Lung (tissue), 12 donors: ENCODE measurements around the gene GAPDH. TPM values are rescaled to one million over a fixed set of nuclear protein-coding genes. Genes with fewer than 3 reads are reported as not detected.

ENCODE experiments used
- ATAC-seq: fragments of 200-7000 bp; cut with Tn5 transposase; one replicate; pipeline ENCODE4 v1.9.1; 2020; ENCODE audit warnings: moderate number of reproducible peaks; ENCODE audit not compliant: insufficient read depth, low FRiP score
- DNase-seq, 3 donors: peaks; one replicate each; pipeline ENCODE4 v3.0.0-alpha.2; 2013 to 2017
- H3K27ac ChIP-seq, 2 donors: one replicate each; pipeline ENCODE4 v1.5.1; 2013; ENCODE audit warnings: mild to moderate bottlenecking in 2 of 2, moderate library complexity in 2 of 2, control low read depth in 1 of 2, inconsistent platforms in 1 of 2, low read depth in 1 of 2, low read length in 1 of 2
- H3K27me3 ChIP-seq, 3 donors: one replicate each; pipeline ENCODE4 v1.5.1; 2013; ENCODE audit warnings: low read length in 2 of 3; ENCODE audit not compliant: control insufficient read depth in 3 of 3, insufficient read depth in 3 of 3
- H3K36me3 ChIP-seq, 4 donors: one replicate each; pipeline ENCODE4 v1.5.1; 2013; ENCODE audit warnings: low read length in 4 of 4, mild to moderate bottlenecking in 1 of 4, moderate library complexity in 1 of 4; ENCODE audit not compliant: control insufficient read depth in 4 of 4, insufficient read depth in 4 of 4
- H3K4me1 ChIP-seq, 5 donors: one replicate each; pipeline ENCODE4 v1.5.1; 2013; ENCODE audit warnings: low read length in 5 of 5, mild to moderate bottlenecking in 2 of 5, moderate library complexity in 1 of 5; ENCODE audit not compliant: control insufficient read depth in 5 of 5, insufficient read depth in 5 of 5
- H3K4me3 ChIP-seq: one replicate; pipeline ENCODE4 v1.5.1; 2013; ENCODE audit warnings: mild to moderate bottlenecking, control low read depth, moderate library complexity
- H3K9ac ChIP-seq, 2 donors: one replicate each; pipeline ENCODE4 v1.5.1; 2013; ENCODE audit warnings: low read length in 2 of 2, control low read depth in 1 of 2; ENCODE audit not compliant: insufficient read depth in 1 of 2
- H3K9me3 ChIP-seq, 4 donors: one replicate each; pipeline ENCODE4 v1.5.1; 2013; ENCODE audit warnings: low read length in 3 of 4, mild to moderate bottlenecking in 1 of 4, moderate library complexity in 1 of 4; ENCODE audit not compliant: control insufficient read depth in 4 of 4, insufficient read depth in 3 of 4
- CTCF ChIP-seq: IDR thresholded peaks from 2 replicates; pipeline ENCODE4 v1.5.1; 2012; ENCODE audit warnings: mild to moderate bottlenecking; ENCODE audit errors: control extremely low read depth, extremely low read depth
- WGBS, 2 donors: extraction: QIAGEN DNeasy Blood & Tissue Kit; methylation state at CpG; one replicate each; pipeline ENCODE4 v1.1.7; 2013; 5-methylcytosine and 5-hydroxymethylcytosine counted together
- polyA plus RNA-seq, 2 donors: library from polyadenylated mRNA; stranded (reverse); fragments of 200-250 nt; gene quantifications; one replicate each; pipeline ENCODE4 v1.2.1, GENCODE V29; 2013
- total RNA-seq, 2 donors: library from RNA; depleted of rRNA in 1 of 2; stranded (reverse); fragments of >200 nt in 1 of 2; gene quantifications; one replicate each; pipeline ENCODE4 v1.2.1, GENCODE V29; 2014 to 2021
- donor health status: control.
- donor health status: control.
- donor health status: Bipolar disorder and iron deficiency.
- donor health status: healthy.
- donor health status: DM: yes; HTN: yes; CAD: no.

Gene GAPDH
- total and polyA plus RNA-seq, 4 donors = 843 to 3,540 (median 1,694) TPM

DNA sequence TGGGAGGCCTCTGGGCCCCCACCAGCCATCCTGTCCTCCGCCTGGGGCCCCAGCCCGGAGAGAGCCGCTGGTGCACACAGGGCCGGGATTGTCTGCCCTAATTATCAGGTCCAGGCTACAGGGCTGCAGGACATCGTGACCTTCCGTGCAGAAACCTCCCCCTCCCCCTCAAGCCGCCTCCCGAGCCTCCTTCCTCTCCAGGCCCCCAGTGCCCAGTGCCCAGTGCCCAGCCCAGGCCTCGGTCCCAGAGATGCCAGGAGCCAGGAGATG is 729 bp upstream of the GAPDH start:
- Histone ChIP-seq H3K4me1 (peaks cover 0 to 36% (median 23%) of the 10 kb centered on the region in 5 donors), H3K27ac (peak overlapping the region; percentile 97 to 98), H3K9me3 (no peaks in the 10 kb centered on the region), H3K36me3 (peaks cover 0 to 53% (median 34%) of the 10 kb centered on the region in 4 donors), H3K4me3 (peak overlapping the region; percentile 41), H3K9ac (peak overlapping the region; percentile 49 to 68), H3K27me3 (no peaks in the 10 kb centered on the region)
- 0% methylated on average over 9 of the region's 9 CpGs for WGBS, 2 donors
- TF ChIP-seq CTCF = no peak
- ATAC-seq (peak; percentile 0), DNase-seq (no peak)

GRCh38 chr12:6534695-6534944 is 303 bp downstream of the GAPDH start:
- Histone ChIP-seq H3K27ac (peak overlapping the region; percentile 97 to 98), H3K27me3 (no peaks in the 10 kb centered on the region), H3K4me3 (peak overlapping the region; percentile 91), H3K4me1 (peaks cover 0 to 36% (median 23%) of the 10 kb centered on the region in 5 donors), H3K9me3 (no peaks in the 10 kb centered on the region), H3K9ac (peak overlapping the region in 1 of 2 donors; percentile 77), H3K36me3 (peaks cover 0 to 43% (median 29%) of the 10 kb centered on the region in 4 donors)
- ATAC-seq = peak; percentile 23
- DNase-seq = no peak
- 0% methylated on average over 15 to 24 of the region's 25 CpGs for WGBS, 2 donors
- TF ChIP-seq CTCF = no peak

DNA sequence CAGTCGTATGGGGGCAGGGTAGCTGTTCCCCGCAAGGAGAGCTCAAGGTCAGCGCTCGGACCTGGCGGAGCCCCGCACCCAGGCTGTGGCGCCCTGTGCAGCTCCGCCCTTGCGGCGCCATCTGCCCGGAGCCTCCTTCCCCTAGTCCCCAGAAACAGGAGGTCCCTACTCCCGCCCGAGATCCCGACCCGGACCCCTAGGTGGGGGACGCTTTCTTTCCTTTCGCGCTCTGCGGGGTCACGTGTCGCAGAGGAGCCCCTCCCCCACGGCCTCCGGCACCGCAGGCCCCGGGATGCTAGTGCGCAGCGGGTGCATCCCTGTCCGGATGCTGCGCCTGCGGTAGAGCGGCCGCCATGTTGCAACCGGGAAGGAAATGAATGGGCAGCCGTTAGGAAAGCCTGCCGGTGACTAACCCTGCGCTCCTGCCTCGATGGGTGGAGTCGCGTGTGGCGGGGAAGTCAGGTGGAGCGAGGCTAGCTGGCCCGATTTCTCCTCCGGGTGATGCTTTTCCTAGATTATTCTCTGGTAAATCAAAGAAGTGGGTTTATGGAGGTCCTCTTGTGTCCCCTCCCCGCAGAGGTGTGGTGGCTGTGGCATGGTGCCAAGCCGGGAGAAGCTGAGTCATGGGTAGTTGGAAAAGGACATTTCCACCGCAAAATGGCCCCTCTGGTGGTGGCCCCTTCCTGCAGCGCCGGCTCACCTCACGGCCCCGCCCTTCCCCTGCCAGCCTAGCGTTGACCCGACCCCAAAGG is 804 bp downstream of the GAPDH start:
- Histone ChIP-seq H3K9ac (peak overlapping the region; percentile 47 to 77), H3K4me1 (peaks cover 0 to 40% (median 26%) of the 10 kb centered on the region in 5 donors), H3K4me3 (peak overlapping the region; percentile 91), H3K36me3 (peaks cover 0 to 43% (median 26%) of the 10 kb centered on the region in 4 donors), H3K27me3 (no peaks in the 10 kb centered on the region), H3K9me3 (no peaks in the 10 kb centered on the region), H3K27ac (peak overlapping the region; percentile 97 to 98)
- ATAC-seq (peak; percentile 37), DNase-seq (peak; percentile 62 to 74 (median 74))
- WGBS, 2 donors = 1% methylated on average over 45 to 52 of the region's 52 CpGs
- TF ChIP-seq CTCF = no peak

DNA sequence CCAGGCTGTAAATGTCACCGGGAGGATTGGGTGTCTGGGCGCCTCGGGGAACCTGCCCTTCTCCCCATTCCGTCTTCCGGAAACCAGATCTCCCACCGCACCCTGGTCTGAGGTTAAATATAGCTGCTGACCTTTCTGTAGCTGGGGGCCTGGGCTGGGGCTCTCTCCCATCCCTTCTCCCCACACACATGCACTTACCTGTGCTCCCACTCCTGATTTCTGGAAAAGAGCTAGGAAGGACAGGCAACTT is 1.3 kb downstream of the GAPDH start:
- DNase-seq (no peak), ATAC-seq (no peak)
- Histone ChIP-seq H3K9me3 (no peaks in the 10 kb centered on the region), H3K36me3 (peaks cover 0 to 39% (median 23%) of the 10 kb centered on the region in 4 donors), H3K27me3 (no peaks in the 10 kb centered on the region), H3K9ac (peak overlapping the region; percentile 47 to 77), H3K4me1 (peaks cover 0 to 45% (median 29%) of the 10 kb centered on the region in 5 donors), H3K4me3 (peak overlapping the region; percentile 91), H3K27ac (peak overlapping the region; percentile 97 to 98)
- WGBS, 2 donors = 0 to 10% methylated on average over 4 to 6 of the region's 6 CpGs
- TF ChIP-seq CTCF = no peak
